GM21381 (cell line): ENCODE results near the gene LASP1.
"Not testable (repeated sequence)": the region's sequence is repeated elsewhere in the genome, so short reads cannot be mapped to it uniquely, and the experiment has no call there.

Source experiments
- ATAC-seq: cut with Tn5 transposase; IDR thresholded peaks from one replicate; pipeline ENCODE4 v1.9.1; 2021; ENCODE audit warnings: mild to moderate bottlenecking, moderate library complexity; ENCODE audit not compliant: unreplicated experiment

LASP1 gene

DNA sequence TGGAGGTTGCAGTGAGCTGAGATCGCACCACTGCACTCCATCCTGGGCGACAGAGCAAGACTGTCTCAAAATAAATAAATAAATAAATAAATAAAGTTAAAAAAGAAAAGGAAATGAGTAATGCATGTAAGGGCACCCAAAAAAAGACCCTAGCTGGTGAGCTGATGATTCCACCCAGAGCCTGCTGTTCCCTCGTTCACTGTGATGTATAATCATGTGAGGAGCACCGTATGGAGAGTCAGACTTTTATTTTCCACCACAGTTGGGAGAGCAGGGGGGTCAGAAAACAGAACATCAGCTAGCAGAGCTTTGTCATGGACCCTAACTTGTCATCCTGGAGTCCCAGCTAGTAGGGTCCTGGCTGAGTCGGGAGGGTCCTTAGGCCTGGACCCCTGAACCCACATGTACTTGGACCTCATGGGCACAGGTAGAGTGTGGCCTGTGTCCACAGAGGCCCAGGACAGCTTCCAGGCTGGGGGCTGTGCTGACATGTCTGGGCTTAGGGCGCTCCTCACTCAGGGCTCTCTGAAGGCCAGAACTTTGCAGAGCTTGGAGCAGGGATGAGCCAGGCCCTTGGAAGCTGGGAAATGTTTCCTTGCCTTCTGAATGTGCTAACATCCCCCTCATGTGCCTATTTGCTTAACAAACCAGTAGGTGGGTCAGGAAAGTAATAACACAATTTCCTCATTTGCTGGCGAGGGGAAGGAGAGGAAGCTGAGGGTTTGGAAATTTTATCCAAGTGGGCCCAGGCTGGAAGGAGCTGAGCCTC lies 36.8 kb downstream of the LASP1 start:
- ATAC-seq, result no peak

DNA sequence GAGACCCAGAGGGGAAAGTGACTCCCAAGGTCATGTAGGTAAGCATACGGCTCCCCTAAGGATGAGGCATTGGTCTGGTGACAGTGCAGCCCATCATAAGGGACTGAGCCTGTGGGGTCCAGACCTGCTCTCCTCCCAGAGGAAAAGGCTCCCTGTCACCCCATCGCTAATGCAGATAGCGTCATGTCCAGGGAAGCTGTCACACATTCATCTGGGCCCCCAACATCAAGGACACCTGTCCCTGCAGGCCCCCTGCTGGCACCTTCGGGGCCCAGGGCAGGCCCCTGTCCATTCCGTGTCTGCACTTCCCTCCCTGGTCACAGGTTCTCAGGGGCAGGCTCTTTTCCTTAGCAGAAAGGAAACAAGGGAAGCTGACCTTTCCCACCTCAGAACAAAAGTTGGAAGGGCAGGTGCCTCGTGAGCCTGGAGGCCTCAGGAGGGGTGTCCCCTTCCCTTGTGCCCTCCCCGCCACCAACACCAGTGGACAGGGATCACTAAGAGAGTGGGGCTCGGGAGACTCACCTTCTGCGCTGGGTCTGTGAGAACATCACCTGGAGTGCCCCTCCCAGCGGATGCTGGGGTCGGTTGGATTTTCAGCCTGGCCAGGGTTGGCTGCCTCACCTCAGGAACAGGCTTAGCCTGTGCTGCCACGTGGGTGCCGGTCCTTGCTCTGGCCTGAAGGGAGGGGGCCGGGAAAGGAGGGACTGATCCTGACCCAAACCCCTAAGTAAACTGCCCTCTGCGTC lies 38.2 kb downstream of the LASP1 start:
- no peak for ATAC-seq

DNA sequence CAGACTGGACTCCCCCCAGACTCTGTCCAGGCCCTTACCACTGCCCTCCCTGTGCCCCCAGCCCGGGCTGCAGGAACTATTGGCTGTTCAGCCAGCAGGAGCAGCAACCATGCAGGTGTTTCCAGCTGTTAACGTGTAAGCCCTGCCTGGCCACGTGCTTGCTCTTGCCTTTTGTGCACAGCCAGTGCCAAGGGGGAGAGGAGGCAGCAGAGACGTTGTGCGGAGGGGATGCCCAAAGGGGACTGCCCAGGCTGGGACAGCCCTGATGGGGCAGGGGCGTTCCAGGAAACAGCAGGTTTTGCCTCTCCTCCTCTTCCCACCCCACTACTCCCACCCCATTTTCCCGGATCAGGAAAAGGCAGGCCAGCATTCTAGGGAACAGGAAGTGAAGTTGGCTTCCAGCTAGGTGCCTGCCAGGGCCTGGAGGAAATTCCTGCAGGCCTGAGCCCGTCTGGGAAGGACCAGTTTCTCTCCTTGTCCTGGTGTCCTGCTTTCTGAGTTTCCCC lies 38.9 kb downstream of the LASP1 start:
- ATAC-seq, result no peak

DNA sequence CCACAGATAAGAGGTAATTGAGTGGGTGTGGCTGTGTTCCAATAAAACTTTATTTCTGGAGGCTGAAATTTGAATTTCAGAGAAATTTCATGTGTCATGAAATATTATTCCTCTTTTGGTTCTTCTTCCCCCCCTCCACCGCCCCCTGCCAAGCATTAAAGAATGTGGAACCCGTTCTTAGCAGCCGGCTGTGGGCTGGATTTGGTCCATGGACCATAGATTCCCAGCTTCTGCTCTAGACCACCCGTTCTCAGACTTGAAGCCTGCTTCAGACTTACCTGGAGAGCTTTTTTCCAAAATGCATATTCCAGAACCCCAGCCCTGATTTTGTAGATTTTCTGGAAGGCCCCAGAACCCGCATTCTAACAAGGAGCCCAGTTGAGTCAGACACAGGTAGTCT lies 40.5 kb downstream of the LASP1 start:
- ATAC-seq, result no peak

DNA sequence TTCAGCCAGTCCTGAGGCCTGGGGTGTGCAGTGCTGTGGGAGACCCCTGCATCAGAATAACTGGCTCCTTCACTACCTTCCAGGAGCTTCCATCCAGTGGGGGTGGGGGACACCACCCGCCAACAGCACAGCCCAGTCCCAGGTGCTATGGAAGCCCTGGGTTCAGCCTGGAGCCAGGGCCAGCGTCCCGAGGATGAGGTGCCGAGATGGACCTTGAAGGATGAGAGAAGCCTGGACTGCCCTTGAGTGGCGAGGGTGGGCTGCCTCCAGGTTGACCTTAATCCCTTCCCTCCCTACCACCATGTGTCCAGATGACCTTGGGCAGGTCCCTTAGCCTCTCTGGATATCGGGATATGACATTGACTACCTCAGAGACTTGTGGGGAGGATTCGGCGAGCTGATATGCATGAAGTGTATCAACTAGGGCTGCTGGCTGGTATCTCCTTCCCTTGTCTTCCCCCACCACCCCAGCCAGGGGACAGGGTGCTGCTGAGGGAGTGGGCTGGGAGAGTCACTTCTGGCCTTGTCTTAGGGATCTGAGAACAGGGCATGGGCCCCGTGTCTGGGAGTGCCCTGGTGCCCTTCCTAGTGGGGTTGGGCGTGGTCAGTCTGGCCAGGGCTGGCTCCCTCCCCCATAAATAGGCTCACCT lies 41.3 kb downstream of the LASP1 start:
- ATAC-seq, result no peak

DNA sequence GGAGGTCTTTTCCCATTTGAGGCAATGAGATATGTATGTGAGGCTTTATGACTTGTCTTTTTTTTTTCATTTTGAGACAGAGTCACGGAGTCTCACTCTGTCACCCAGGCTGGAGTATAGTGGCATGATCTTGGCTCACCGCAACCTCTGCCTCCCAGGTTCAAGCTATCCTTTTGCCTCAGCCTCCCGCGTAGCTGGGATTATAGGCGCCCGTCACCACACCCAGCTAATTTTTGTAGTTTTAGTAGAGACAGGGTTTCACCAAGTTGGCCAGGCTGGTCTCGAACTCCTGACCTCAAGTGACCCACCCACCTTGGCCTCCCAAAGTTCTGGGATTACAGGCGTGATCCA lies 41.8 kb downstream of the LASP1 start:
- not testable (repeated sequence) for ATAC-seq

DNA sequence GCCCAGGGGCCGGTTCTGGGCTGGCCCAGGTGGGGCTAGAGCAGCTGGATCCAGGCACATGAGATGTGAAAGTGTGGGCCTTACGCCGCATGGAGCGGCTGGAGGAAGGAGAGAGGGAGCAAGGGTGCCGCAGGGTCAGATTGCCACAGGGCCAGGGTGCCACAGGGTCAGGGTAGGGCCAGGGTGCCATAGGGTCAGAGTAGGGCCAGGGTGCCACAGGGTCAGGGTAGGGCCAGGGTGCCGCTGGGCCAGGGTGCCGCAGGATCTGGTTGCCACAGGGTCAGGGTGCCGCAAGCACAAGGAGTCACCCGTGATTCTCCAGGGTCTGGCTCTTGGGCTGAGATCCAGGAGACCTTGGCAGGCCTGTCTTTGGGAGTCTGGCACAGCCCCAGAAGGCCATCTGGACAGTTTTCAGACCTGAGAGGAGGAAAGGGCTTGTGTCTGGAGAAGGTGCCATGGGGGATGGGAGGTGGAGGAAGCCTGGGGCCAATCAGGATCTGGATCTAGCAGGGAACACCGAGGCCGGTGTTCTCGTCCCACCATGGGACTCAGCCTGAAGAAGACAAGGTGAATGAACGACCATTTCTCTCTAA lies 42.5 kb downstream of the LASP1 start:
- no peak for ATAC-seq

DNA sequence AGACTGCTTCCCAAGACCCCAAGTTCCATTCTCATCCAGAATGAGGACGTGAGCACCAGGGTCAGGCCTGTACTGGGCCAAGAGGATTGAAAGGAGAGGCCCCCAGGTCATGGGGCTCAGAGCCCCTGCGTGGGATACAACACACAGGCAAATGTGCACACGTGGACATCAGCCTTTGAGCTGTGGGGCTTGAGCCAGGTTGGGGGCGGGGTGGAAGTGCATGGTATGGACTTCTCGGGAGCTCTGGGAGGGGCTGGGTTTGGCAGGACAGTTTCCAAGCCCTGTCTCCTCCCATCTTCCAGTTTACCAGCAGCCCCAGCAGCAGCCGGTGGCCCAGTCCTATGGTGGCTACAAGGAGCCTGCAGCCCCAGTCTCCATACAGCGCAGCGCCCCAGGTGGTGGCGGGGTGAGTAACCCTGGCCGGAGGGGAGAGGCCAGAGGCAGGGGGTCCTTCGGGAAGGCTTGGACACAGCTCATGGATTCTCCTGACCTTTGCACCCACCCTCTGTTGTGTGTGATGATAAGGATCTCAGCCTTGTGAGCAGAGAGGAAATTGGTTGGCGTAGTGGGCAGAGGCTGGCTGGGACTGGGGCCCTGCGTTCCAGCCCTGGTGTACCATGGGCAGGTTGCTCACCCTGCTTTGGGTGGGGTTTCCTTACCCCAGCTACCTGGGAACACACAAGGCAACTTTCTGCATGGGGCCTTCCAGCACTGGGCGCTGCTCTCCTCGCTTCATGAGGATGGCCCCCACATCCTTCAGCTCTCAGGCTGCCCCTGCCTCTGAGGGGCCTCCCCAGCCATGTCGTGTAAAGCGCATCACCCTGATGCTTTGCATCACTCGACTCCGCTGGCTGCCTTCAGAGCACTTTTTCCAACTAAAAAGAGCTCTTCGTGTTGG lies 45.1 kb downstream of the LASP1 start:
- ATAC-seq, result no peak

DNA sequence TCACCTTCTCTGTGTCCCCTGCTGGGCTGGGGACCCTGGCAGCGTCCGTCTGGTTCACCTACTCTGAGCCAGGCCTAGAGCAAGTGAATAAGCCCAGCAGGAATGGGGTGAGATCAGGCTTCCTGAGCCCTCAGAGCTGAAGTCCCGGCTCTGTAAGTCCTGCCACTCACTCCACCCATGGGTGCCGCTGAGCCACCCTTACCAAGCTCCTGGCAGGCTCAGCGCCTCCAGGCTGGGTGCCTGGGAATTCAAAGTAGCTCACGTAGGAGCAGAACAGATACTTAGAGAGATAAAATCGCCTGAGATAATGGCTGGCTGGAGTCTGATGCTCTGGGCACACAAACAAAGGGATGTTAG lies 45.8 kb downstream of the LASP1 start:
- ATAC-seq, result no peak

DNA sequence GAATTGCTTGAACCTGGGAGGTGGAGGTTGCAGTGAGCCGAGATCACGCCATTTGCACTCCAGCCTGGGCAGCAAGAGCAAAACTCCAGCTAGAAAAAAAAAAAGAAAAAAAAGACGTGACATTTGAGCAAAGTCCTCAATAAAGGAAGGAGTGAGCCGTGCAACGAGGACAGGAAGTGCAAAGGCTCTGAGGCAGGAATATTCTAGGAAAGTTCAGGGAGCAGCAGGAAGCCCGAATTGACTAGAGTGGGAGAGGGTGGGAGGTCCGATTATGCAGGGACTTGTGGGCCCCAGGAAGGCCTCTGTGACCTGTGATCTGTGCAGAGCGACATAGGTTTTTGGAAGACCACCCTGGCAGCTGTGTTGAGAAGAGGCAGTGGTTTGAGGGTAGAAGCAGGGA lies 46.9 kb downstream of the LASP1 start:
- no peak for ATAC-seq

DNA sequence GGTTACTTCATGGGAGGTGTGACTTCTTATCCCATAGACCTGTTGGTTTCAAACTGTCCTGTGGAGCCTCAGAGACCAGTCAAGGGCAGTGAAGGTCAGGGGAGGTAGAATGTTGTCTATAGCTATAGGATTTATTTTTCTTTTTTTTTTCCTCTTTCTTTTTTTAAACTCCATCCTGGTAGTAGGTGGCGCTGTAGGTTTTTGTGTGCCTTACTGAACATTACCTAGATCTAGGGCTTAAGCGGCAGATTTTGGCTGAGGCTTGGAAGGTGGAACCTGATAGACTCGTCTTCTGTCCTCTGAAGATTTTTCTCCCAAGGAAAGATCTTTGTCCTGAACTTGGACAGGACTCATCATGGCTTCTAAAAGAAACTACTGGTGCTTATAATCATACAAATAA lies 47.4 kb downstream of the LASP1 start:
- ATAC-seq, result no peak

DNA sequence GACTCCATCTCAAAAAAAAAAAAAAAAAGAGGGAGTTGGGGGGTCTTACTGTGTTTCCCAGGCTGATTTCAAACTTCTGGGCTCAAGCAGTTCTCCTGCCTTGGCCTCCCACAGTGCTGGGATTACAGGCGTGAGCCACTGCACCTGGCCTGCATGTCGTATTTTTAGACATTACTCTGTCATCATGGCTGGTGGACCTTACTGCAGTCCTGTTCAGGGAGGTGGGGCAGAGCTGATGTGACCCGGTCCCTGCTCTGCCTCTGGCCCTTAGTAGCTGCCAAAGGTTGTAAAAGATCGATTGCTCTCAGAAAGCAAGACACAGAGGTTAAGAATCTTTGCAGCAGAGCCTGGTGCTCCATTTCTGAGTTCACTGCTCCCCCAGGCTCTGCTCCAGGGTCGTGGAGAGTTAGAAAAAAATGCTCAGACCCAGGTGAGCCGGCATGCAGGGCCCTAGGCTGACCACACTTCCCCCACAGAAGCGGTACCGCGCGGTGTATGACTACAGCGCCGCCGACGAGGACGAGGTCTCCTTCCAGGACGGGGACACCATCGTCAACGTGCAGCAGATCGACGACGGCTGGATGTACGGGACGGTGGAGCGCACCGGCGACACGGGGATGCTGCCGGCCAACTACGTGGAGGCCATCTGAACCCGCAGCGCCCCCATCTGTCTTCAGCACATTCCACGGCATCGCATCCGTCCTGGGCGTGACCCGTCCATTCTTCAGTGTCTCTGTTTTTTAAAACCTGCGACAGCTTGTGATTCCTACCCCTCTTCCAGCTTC lies 48.5 kb downstream of the LASP1 start:
- no peak for ATAC-seq

DNA sequence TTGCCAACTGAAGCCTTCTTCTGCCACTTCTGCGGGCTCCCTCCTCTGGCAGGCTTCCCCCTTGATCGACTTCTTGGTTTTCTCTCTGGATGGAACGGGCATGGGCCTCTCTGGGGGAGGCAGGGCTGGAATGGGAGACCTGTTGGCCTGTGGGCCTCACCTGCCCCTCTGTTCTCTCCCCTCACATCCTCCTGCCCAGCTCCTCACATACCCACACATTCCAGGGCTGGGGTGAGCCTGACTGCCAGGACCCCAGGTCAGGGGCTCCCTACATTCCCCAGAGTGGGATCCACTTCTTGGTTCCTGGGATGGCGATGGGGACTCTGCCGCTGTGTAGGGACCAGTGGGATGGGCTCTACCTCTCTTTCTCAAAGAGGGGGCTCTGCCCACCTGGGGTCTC lies 49.1 kb downstream of the LASP1 start:
- ATAC-seq, result no peak

DNA sequence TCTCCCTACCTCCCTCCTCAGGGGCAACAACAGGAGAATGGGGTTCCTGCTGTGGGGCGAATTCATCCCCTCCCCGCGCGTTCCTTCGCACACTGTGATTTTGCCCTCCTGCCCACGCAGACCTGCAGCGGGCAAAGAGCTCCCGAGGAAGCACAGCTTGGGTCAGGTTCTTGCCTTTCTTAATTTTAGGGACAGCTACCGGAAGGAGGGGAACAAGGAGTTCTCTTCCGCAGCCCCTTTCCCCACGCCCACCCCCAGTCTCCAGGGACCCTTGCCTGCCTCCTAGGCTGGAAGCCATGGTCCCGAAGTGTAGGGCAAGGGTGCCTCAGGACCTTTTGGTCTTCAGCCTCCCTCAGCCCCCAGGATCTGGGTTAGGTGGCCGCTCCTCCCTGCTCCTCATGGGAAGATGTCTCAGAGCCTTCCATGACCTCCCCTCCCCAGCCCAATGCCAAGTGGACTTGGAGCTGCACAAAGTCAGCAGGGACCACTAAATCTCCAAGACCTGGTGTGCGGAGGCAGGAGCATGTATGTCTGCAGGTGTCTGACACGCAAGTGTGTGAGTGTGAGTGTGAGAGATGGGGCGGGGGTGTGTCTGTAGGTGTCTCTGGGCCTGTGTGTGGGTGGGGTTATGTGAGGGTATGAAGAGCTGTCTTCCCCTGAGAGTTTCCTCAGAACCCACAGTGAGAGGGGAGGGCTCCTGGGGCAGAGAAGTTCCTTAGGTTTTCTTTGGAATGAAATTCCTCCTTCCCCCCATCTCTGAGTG lies 49.6 kb downstream of the LASP1 start:
- ATAC-seq, result no peak

DNA sequence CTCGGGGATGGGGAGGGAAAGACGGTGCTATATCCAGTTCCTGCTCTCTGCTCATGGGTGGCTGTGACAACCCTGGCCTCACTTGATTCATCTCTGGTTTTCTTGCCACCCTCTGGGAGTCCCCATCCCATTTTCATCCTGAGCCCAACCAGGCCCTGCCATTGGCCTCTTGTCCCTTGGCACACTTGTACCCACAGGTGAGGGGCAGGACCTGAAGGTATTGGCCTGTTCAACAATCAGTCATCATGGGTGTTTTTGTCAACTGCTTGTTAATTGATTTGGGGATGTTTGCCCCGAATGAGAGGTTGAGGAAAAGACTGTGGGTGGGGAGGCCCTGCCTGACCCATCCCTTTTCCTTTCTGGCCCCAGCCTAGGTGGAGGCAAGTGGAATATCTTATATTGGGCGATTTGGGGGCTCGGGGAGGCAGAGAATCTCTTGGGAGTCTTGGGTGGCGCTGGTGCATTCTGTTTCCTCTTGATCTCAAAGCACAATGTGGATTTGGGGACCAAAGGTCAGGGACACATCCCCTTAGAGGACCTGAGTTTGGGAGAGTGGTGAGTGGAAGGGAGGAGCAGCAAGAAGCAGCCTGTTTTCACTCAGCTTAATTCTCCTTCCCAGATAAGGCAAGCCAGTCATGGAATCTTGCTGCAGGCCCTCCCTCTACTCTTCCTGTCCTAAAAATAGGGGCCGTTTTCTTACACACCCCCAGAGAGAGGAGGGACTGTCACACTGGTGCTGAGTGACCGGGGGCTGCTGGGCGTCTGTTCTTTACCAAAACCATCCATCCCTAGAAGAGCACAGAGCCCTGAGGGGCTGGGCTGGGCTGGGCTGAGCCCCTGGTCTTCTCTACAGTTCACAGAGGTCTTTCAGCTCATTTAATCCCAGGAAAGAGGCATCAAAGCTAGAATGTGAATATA lies 50.8 kb downstream of the LASP1 start:
- ATAC-seq, result no peak

DNA sequence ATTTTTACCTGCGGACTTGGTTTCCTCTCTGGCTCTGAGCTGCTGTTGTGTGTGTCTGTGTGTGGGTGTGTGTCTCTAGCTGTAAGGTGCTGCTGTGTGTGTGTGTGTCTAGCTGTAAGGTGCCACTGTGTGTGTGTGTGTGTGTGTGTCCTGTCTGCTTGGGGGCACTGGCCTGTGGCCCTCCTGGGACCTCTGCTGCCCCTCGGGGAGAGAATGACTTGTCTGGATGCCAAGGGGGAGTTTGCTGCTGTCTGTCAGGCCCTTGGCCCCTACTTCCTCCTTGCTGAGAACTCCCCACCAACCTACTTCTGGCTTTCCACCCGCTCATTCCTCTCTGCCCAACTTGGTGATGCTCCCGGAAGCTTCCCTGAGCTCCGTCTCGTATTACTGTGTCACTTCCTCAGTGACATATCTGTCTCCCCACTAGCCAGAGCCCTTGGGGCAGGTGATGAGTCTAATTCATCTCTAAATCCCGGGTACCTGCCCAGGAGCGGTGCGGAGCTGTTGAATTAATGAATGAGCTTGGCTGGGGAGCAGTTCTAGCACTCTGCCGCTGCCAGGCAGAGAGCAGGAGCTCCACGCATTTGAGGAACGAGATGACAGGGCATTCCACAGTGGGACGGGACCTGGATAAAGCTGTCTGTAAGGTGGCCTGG lies 52.0 kb downstream of the LASP1 start:
- no peak for ATAC-seq

DNA sequence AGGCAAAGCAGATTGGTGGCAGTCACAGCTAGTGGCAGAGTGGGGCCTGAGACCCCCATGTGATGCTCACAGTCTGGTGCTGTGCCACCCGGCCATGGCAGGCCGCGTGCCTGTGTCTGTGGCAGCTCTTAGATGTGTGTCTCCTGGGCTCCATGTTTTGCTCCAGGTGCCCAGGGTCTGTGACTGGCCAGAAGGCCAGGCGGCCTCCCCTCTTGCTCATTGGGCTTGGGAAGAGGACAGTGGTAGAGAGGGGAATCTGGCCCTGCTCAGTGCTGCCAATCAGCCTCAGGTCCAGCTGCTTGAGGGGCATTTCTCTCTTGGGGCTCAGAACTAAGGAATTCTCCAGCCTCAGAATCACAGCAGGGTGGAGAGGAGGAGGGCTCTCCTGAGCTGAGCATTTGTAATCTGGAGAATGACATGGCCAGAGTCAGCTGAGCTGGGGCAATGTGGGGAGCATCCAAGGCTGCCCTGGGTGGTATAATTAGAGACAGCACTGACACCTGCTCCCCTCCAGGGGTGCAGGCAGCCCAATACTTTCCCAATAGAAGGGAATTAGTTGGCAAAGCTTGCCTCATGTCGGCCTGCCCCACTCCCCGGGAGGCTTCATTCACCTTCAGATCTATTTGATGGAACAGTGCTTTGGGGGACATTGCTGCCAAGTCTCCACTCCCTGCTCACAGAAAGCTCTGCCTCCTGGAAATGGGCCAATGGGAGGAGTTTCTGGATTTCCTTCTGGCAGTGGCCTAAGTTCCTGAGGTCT lies 52.9 kb downstream of the LASP1 start:
- no peak for ATAC-seq
